Activated CD4-positive, alpha-beta T cell treated with anti-CD3 and anti-CD28 coated beads for 24 hours (primary cell): Measurements from ENCODE around the gene AOPEP.

Experiments
- DNase-seq, 2 donors: peaks; one replicate each; pipeline ENCODE4 v3.0.0-alpha.2; 2020; ENCODE audit warnings: low read depth in 2 of 2

Gene AOPEP

GRCh38 chr9:94718936-94719335 lies 7.6 kb upstream of the AOPEP start:
- DNase-seq = no peak

DNA sequence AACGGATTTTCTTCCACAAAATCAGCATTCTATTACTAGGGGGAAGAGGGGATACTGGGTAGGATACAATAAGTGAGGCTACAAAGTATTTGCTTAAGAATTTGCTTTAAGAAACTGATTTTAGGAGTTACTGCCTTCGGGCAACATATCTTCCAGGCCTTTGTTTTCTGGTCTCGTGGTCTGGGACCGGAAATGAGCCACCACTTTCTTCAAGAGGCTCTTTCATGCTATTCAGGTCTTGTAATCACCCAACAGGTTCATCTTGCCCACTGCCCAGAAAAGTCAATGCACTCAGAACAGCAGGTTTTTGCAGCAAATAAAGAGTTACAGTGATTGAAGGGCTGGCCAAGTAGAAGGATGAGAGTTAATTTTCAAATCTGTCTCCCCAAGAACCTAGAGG lies 6.6 kb upstream of the AOPEP start:
- DNase-seq = no peak

DNA sequence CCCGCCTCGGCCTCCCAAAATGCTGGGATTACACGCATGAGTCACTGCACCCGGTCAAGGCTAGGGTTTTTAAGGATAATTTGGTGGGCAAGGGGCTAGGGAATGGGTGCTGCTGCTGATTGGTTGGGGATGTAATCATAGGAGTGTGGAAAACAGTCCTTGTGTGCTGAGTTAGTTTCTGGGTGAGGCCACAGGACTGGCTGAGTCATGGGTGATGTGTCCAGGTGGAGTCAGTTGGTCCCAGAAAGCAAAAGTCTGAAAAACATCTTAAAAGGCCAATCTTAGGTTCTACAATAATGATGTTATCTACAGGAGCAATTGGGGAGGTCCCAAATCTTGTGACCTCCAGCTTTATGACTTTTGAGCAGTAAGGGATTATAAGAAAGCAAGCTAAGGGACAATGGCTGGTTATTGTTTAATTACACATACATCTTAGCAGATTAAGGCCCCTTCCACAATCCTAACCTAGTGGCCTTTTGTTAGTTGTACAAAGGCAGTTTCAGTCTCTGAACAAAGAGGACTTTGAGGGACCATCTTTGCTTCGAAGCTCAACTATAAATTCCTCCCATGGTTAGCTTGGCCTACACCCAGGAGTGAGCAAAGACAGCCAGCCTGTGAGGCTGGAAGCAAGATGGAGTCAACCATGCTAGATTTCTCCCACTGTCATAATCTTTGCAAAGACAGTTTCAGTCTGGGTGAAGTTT lies 5.5 kb upstream of the AOPEP start:
- no peak for DNase-seq

DNA sequence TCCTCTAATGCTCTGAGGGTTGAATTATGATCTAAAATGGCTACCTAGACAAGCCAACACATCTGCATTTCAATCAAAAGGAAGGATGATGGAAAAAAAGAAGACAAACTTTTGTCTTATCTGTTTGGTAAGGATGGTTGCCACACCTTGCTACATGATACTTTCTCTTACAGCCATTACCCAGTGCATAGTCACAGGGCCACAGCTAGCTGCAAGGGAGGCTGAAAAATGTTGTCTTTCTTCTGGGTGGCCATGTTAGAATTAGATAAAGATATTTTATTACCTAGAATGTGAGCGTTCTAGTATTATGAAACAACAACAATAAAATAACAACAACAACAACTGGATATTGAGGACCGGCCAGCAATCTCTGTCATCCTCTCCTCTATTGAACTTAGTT lies 4.7 kb upstream of the AOPEP start:
- no peak for DNase-seq

DNA sequence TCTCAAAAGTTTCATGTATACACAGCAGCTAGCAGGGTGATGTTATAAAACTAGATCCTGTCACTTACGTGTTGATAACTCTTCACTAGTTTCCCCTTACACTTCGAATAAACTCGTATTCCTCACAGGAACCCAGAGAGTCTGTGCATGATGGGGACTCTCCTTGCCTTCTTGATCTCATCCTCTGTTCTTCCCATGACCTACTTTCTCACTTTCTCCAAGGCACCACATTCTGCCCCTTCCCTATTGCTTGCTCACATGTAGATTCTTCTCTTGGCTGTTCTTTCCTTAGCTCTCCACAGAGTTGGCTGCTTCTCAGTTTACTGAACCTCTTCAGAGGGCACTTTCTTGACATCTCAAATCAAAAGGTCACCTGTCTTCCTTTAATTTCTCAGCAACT lies 1.2 kb upstream of the AOPEP start:
- no peak for DNase-seq

DNA sequence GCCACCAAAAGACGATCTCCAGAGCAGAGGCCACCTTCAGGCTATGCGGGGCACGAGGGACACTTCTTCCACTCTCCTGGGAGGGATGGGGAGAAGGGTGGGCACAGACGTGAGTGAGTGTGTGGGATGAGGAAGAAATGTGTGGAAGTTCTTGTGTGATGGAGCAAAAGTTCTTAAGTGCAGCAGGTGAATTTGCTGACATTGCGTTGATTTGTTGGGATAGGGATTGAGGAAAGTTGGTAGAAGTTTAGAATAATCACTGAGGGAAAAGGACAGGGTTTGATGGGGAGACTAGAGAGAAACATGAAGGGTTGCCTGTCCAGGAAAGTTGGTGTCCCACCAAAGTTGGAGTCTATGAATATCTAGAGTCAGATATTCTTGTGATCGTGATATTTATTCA lies 2.2 kb downstream of the AOPEP start:
- DNase-seq = no peak

- no peak for DNase-seq
Measured at GRCh38 chr9:94729199-94729598, 2.7 kb downstream of the AOPEP start.

GRCh38 chr9:94734054-94734754 lies 7.7 kb downstream of the AOPEP start:
- DNase-seq = no peak

GRCh38 chr9:94736759-94737158 lies 10.3 kb downstream of the AOPEP start:
- DNase-seq = no peak

DNA sequence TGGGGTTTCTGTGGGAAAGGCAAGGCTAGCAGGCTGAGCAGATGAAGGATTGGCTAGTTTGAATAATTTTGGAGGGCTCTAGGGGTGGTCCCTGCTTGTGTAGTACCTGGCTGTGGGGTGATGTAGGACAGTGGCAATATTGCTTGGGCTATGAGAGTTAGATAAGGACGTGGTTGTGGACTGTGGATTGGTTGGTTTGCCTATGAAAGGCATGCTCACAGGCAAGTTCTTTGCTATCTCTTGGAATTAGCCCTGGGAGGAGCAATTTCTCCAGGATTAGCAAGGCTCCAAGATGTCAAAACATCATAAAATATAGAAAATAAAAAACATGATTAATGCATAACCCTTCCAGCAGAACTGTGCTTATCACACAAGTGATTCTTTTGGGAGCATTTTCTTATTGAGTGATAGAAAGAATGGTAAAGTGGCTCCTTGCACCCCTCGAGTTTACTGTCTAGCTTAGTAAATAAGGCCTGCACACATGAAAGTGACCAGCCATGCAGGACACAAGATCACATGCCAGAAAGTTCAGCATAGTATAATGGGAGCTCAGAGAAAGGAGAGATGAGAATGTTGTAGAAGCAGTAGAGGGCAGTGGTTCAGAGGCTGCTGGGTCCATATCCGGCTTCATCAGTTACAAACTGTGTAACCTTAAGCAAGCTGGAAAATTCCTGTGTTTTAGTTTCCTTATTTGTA lies 13.8 kb downstream of the AOPEP start:
- DNase-seq = no peak

DNA sequence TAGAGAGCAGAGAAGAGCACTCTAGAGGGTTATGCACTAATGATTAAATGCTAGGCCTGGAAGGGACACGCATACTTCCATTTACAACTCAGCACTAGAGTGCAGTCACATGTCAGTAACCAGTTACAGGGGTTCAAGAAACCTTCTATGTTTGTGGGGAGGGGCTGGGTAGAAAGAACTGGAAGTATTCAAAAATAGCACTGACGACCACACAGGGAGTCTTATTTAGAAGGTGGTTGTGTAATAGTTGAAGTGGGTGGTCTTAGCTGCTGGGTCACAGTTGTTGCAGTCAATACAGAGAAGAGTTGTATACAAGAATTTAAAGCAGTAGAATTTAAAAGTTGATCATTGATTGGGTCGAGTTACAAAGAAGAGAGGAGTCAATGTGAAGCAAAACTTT lies 15.4 kb downstream of the AOPEP start:
- no peak for DNase-seq

GRCh38 chr9:94743035-94743954 lies 16.8 kb downstream of the AOPEP start:
- no peak for DNase-seq

DNA sequence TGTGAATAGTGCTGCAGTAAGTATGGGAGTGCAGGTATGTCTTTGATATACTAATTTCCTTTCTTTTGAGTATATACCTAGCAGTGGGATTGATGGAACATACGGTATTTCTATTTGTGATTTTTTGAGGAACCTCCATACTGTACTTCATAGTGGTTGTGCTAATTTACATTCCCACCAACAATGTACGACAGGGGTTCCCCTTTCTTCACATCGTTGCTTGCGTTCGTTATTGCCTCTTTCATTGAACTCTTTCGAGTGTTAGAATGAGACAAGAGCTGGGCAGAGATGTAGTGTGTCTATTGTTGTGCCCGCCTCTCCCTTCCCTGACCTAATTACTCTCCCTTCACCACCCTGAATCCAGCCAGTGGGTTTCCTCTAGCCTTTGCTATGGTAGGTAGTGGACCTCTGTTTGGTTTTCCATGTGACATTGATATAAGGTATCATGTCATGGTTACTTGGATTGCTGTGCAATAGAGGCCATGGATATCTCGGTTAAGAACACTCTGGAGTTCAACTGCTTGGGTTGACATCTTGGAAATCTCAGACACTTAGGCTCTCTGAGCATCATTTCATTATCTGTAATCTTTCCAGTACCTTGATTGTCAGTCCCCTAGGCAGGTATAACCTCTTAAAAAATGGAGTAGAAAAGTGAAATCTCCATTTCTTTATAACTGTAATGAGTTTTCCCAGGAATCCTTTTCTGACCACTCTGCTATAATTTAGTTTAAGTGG lies 19.5 kb downstream of the AOPEP start:
- DNase-seq = no peak

DNA sequence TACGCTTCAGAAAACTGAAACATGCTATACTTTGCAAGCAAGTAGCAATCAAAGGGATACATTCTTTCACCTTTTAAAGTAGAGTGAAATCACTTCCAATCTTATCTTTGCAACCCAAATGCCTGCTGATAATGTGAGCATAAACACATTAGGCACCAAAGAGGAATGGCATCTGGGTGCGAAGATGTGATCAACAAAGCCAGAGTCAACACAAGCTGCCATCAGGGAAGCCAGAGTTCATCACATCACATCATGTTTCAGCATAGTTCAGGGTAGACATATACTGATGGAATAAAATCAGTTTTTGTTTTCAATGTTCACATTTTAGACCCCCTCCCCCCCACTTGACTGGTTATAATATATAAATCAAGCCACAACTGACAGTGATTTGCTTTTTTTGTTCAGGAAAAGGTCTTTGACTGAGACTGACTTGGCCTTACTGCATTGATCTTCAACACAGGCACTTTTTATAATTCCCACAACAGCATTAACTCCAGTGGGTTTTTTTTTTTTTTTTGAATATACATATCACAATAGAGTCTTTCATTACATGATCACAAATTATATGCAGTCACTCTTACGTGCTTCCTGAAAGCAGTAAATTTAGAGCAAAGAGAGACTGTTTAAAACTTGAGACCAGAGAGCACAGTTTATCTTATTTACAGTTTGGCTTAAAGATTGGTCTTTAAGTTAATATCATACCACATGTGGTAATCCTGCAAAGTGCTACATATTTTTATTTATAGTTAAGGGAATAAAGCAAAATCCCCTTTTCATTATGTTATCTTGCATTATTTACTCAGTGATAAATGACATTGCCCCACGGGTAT lies 20.3 kb downstream of the AOPEP start:
- DNase-seq = no peak

DNA sequence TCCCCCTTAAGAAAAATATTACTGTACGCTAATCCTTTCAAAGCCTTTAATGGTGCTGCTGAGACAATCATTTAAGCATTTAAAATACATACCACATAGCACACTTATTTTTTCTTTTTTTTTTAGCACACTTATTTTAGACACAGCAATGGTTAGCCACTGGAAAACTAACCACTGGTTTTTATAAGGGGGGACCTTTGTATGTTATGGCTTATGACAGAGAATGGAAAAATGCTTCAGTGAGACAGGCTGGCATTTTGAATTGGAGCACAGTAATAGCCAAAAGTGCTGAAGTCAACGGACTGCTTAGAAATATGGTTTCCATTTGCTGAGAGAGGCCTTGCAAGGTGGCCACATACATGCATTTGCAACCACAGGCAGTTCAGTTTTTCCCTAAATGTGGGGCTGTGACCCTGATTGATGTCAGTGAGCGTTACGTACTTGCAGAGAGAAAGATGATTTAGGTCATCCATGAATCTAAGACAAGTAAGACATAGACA lies 28.5 kb downstream of the AOPEP start:
- DNase-seq = no peak

DNA sequence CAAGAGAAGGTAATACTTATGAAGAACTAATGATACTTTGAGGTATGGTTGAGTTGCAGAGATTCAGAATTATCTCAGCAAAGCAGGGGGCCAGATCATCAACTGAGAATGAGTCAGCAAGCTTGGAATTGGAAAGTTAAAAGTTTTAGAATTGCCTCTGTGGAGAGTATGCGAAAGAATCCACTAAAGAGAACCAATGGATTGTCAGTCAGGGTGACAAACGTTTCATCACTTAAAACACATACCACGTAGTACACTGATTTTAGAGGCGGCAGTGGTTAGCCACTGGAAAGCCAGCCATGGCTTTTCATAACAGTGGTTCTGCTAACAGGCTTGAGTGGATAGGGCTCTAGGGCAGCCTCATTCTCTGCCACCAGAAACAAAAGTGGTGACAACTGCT lies 30.7 kb downstream of the AOPEP start:
- DNase-seq = no peak

DNA sequence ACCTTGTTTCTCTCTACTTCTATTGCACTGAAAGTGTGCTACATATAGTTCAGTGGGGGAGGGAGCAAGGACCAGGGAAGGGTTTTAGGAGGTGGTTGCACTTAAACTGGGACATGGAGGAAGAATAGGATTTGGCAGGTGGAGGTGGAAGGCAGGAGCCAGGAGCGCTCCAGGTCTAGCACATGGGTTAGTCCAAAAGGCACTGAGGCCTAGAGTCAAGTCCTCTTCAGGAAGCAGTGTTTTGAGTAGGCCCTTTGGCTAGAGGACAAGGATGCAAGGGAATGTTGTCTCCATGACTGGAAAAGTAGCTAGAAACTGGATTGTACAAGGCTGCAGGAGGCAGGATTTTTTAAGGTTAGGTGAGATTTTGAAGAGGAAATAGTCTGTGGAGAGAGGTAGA lies 31.5 kb downstream of the AOPEP start:
- DNase-seq = no peak

DNA sequence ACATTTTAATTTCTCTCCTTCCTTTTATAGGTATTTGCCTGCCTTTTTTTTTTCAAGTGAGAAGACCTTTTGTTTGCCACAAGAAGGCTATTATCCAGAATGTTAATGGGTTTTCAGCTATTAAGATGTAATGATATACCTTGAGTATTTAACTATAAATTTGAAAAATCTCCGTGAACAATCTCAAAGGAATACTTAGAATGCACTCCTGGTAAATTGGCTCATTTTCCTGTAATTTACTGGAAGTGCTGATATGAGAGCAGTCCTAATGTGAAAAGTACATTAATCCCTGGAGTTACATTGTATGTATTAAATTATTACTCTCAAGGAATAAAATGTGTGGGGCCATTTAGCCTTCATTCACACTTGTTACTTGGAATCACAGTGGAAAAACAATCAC lies 32.4 kb downstream of the AOPEP start:
- DNase-seq = no peak

DNA sequence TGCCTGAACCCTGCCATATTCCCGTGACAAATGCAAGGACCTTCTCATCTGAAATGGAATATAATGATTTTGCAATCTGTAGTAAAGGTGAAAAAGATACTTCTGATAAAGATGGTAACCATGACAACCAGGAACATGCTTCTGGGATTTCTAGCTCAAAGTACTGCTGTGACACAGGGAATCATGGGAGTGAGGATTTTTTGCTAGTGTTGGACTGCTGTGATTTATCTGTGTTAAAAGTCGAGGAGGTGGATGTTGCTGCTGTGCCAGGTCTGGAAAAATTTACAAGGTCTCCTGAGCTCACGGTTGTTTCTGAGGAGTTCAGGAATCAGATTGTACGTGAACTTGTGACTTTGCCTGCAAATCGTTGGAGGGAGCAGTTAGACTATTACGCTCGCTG lies 33.5 kb downstream of the AOPEP start:
- no peak for DNase-seq

DNA sequence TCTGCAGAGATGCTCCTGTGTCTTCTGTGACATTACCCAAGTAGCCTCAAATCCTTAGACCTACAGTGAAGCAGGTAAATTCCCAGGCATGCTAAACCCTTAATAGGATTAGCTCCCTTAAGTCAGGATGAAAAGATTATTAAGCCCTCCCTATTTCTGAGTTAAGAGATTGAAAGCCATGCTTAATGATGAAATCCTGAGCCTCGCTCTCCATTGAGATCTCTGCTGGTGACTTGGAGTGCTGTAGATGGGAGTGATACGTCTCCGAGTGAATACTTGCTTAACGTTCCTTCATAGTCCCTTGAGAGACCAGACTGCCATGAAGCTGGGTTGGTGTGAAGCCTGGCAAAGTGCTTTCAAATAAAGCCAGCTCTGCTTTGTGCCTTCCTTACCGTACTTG lies 34.2 kb downstream of the AOPEP start:
- no peak for DNase-seq
